NCI-H82 (cell line): ENCODE measurements around the gene SCAMP2.
A peak's percentile ranks its signal among the peaks of the same experiment; 100 is the strongest.

Experiments used
- DNase-seq: peaks from one replicate; lab custom pipeline; 2025; lab: John Stamatoyannopoulos, UW

The SCAMP2 gene

DNA sequence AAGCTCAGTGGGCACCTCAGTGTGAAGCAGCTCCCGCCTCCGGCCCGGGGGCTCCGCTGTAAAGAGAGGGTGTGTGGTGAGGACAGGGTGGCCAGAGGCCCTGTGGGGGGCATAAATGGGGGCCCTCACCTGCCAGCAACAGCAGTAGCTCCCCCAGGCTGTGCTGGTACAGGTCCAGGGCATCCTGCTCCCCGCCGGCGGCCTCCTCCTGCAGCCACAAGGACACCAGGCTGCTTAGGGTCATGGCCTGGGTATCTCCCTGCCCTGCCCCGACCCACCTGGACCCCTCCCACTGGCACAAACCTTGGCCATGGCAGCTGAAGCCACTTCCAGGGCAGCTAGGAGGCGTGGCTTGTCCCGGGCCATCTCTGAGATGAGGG lies 35.0 kb downstream of the SCAMP2 start:
- DNase-seq, result no peak

DNA sequence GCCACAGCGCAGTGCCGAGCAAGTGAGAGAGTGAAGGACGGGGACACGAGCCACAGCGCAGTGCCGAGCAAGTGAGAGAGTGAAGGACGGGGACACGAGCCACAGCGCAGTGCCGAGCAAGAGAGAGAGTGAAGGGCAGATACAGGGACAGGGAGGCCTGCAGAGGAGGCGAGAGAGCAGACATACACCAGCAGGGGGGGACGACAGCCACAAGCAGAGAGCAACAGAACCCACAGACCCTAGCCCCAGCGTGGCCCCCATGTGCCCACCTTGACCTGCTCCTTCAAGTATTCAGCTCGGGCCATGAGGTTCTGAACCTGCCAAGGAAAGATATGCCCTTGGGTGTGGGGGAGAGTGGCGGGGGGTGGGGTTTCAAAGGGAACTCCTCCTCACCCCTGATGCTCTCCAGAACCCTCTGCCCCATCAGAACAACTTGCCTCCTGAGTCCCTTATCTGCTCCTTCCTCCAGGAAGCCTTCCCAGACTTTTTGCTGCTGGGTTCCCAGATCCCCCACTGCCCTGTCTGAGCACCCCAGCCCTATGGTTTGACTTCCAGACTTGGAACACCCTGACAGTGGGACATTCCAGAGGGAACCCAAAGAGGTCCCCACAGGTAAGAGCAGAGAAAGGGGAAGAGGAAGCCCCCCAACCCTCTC lies 35.6 kb downstream of the SCAMP2 start:
- no peak for DNase-seq

DNA sequence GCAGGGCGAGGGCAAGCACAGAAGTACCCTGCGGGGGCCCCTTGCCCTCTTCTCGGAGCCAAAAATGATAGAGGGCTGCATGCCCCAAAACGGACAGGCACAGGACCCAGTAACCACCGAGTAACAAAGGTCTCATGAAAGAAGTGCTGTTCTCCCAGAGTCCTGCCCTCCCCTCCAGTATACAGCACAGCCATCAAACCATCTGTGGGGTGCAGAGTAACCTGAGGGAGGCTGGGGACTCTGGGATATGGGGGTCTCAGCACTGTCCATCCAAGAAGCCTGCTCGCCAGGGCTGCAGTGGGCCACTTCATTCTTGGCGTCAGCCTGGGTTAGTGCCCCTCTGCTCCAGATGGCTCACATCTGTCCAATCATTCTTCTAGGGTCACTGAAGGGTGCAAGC lies 36.3 kb downstream of the SCAMP2 start:
- DNase-seq, result no peak

DNA sequence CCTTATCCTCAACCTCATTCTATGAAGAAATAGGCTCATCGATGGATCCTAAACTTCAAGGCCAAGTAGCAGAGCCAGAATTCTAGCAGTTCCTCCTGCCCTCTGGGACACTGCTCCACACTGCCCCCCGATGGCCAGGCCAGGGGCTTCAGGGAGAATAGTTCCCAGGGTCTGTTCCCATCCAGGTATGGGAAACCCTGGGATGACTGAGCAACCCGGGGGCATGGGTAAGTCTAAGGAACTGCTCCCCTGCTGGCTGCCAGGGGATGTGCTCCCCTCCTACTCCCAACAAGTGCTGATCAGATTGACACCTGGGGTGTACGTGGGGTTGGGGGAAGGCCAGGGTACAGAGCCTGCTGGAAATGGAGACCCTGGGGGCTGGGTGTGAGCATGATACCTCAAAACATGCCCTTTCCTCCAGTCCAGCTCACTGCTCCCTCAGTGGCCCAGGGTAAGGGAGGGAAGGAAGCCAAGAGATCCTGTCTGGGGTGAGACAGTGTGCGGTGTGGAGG lies 37.8 kb downstream of the SCAMP2 start:
- DNase-seq, result peak; percentile 92

DNA sequence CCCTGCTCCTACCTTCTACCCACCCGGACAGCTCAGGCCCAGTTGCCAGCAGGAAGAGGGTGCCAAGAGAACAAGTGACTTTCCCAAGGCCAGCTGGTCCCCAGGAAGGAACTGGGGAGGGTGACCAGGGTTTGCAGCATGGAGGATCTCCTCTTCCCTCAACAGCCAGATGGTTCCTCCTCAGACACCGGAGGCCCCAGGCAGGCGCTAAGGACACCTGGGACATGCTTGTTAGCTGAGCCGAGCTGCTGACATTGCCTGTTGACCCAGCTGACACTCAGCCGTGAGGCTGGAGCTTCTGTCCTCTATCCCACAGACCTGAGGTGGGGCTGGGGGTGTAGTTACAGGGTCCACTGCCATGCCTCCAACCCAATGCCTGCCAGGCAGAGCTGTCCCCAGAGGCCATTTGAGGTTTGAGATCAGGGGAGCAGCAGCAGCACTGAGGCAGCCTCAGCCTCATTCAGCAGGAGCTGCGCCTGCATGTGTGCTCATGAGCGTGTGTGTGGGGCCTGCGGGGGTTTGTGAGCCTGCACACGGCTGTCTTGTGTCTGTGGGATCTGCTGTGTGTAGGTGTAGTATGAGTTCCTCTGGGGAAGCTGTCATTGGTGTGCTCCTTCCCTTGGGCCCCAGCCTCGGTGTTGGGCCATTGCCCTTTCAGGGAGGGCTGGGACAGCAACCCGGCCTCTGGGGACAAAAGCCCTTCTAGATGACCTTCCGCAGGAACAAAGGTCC lies 39.6 kb downstream of the SCAMP2 start:
- peak; percentile 75 for DNase-seq

DNA sequence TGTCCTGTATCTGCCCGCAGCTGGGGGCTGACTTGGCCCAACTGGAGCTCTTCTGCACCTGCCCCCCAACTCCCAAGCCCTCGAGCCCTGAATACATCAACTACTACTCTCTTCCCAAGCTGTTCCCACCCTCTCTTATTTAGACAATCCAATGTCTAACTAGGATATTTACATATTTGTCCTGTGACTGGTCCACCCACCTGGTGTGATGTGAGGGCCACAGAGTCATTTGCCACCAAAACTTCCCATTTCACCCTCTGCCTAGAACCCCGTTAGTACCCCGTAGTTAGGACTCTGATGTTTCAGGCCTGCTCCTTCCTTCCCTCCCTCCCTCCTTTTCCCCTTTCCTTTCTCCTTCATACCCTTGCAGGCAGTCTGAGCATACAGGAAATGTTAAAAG lies 40.3 kb downstream of the SCAMP2 start:
- no peak for DNase-seq

DNA sequence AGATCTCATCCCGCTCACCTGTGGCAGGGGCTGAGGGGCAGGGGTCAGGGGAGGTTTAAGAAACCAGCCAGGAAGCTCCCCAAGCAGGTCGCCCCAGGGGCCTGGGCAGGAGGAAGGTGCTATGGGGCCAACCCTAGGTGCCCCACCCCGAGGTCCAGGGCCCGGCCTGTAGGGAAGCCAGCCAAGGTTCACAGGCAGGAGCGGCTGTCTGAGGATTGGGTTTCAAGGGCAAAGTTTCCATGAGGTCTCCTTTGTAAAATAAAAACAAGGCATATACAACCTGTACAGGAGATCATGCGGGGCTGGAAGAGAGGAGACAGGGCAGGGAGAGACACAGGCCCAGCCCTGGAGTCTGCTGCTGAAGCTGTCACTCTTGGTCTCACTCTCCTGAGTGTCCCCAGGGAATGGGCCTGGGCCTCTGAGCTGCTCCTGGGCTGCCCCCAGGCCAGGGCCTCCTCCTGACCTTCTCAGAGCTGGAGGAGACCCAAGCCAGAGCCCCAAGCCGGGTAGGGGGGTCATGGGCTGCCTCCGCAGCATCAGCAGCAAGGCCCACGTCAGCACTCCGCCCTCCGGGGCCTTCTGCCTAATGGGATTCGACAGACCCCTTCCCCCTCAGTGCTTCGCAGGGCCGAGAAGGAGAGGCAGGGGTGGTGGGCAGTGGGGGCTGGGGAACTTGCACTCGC lies 41.2 kb downstream of the SCAMP2 start:
- peak; percentile 76 for DNase-seq

DNA sequence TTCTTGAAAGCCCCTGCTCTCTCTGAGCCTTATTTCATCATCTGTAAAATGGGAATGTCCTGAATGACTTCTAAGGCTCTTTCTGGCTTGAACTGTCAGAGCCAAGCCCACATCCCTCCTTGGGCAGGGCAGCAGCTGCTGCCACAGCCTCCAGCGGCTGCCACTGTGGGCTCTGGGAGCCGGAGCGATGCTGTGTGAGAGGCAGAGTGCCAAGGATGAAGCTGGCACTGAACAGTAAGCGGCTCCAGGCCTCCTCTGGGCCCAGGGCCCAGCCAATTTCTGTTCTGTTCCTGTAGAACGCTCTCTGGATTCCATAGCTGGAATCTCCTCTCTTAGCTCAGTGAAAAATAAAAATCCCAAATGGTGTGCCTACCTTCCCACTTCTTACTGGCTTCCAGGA lies 42.3 kb downstream of the SCAMP2 start:
- DNase-seq, result no peak

DNA sequence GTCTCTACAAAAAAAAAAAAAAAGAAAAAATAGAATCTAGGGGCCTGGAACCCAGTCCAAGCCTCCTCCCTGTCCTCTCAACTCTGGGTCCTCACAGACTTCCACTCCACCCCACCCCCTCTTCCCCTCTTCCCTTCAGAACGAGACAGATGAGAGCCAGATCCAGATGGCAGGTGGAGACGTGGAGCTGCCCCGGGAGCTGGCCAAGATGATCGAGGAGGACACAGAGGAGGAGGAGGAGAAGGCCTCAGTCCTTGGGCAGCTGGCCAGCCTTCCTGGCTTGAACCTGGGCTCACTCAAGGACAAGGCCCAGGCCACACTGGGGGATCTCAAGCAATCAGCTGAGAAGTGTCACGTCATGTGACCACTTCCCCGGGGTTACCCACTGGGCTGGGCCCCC lies 43.2 kb downstream of the SCAMP2 start:
- peak; percentile 37 for DNase-seq

DNA sequence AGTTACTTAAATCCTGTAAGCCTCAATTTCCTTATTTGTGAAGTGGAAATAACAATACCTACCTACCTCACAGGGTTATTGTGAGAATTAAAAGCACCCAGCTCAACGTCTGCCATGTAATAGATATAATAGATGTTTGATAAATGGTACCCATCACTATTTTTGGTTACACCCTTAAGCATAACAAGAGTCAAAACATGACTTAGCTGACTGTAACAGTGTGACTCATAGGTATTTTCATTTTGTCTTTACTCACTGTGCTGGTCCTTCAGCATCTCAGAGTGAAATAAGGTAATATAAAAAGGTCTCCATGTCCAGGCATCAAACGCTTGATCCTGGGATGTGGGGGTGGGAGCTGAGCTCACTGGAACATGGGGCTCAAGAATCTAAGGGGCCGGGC lies 43.7 kb downstream of the SCAMP2 start:
- DNase-seq, result no peak

DNA sequence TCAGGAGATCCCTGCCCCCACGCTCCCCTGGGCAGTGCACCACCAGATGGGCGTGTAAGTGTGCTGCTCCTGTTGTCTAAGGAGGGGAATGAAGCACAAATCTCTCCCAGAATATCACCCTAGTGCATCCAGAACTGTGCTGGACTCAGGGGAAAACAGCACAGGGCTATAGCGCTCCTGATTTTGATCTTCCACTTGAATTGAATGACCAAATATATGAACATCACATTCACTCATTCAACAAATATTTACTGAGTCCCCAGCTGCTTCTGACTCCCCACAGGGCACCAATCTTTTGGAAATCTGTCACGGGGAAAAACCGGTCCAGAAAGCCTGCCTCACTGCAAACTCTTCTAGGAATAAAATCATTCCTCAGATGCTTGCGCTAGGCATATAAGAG lies 44.3 kb downstream of the SCAMP2 start:
- DNase-seq, result peak; percentile 79

DNA sequence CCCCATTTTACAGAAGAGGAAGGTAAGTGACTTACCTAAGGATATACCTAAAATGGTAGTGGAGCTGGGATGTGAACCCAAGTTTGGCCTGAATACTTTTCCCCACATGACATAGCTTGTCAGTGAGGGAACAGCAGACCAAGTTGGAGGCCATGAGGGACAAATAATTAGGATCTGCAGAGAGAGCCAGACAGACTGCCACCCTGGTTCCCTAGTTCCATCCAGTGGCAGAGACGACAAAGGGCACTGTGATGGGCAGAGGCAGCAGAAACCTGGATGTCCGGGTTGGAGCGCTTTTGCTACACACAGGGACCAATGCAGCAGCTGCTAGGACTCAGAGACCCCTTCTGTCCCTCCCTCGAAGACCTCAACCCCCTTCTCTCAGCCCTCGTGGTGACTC lies 45.6 kb downstream of the SCAMP2 start:
- peak; percentile 43 for DNase-seq

DNA sequence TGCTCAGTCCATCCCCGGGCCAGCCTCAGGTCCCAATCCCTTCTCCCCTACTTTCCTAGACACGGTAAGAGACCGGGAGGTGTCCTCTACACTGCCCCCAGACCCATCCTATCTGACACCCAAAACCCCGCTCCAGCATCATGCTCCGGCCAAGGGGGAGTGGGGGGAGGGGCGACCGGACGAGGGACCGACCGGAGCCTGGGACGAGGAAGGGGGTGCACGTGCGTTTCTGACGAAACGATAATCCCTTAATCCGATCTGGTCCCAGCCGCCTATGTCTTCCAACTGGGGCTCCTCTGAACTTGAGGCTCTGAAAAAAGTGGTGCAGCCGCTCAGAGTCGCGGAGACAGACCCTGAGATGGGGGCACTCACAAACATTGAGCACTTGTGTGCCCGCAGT lies 46.2 kb downstream of the SCAMP2 start:
- DNase-seq, result peak; percentile 92

DNA sequence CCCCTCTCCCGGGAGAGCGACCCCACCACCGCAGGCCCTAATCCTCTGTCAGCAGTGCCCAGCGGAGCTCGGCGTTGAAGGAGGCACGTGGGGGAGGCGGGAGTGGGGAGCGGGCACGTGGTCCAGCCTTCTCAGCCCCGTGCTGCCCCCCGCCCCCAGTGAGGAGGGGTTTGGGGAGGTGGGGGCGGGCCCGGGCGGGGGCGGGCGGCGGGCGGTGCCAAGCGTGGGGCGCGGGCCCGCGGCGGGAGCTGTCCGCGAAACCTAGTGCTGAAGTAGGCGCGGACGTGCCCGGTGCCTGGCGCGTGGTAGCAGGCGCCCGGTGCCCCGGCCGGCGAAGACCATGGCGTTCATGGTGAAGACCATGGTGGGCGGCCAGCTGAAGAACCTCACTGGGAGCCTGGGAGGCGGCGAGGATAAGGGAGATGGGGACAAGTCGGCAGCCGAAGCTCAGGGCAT lies 46.8 kb downstream of the SCAMP2 start, which contains the start of gene CPLX3:
Gene CPLX3, plus strand, starts transcription at position 264 of the 456 bp plus-strand sequence. Its CDS starts 77 bp downstream, at position 341.
- peak; percentile 57 for DNase-seq

DNA sequence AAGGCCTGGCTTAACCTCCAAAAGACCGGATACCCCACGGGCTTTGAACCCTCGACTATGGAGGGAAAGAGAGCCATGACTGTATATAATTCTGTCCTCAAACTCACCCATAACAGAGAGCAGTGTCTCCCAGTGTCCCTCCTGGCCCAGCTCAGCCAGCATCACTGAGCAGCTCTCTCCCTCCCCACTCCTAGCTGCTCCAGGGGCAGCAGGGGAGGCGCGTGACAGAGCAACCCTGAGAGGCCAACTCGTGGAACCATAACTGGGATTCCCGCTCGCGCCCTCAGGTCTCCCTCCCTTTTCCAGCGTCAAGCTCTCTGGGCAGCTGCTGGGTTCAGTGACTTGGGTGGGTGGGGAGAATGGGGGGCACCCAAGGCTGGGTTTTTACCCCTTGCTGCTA lies 47.3 kb downstream of the SCAMP2 start:
- DNase-seq, result peak; percentile 49

DNA sequence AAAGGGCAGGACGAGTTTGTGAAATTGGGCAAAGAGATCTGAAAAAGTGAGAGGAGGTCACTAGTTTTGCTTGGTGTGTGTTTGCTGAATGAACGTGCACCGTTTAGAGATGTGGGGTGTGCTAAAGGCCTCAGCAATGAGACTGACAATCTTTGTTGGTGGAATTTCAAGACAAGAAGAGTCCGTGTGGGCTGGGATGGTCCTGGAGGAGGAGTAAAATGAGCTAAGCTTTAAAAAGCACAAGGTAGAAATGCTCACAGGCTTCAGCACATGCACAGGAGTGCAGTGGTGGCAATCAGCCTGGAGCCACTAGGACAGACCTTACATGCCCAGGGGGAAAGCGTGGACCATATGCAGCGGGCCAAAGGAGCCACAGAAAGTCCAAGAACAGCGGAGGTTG lies 48.2 kb downstream of the SCAMP2 start:
- no peak for DNase-seq

DNA sequence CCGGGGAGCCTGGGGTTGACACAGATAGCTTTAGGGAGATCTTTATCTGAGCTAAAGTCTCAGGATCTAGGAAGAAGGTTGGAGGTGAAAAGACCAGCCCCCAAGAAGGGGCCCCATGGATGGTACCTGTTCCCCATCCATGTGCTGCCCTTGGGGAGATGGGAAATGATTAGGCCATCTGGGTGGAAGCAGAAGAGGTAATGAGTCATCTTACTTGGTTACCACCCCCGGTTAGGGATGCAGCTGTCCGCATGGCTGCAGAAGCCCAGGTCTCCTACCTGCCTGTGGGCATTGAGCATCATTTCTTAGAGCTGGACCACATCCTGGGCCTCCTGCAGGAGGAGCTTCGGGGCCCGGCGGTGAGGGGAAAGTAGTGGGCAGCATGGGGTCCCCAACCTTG lies 49.8 kb downstream of the SCAMP2 start:
- DNase-seq, result peak; percentile 40

DNA sequence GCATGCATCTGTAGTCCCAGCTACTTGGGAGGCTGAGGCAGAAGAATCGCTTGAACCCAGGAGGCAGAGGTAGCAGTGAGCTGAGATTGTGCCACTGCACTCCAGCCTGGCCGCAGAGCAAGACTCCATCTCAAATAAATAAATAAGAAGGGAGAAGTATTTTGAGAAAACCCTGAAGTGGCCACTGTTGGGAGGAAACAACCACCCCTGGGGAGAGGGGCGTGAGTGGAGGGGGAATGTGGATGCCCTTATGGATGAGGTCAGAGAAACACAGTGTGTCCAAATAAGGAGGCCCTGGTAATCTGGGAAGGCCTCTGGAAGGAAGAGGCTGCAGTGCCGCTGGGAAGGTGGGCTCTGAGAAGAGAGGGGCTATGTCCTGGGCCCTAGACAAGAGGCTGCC lies 50.9 kb downstream of the SCAMP2 start:
- DNase-seq, result no peak

DNA sequence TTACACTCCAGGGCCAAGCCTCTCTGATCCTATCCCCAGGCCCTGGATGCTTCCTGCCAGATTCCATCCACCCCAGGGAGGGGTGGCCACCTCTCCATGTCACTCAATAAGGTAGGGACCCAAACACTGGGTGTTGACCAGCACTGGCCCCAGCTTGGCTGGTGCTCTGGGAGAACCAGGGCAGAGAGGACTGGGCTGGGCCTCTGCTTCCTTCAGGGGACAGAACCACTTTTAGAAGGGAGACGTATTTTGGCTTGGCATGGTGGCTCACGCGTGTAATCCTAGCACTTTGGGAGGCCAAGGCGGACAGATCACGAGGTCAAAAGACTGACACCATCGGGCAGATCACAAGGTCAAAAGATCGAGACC lies 51.4 kb downstream of the SCAMP2 start:
- no peak for DNase-seq

DNA sequence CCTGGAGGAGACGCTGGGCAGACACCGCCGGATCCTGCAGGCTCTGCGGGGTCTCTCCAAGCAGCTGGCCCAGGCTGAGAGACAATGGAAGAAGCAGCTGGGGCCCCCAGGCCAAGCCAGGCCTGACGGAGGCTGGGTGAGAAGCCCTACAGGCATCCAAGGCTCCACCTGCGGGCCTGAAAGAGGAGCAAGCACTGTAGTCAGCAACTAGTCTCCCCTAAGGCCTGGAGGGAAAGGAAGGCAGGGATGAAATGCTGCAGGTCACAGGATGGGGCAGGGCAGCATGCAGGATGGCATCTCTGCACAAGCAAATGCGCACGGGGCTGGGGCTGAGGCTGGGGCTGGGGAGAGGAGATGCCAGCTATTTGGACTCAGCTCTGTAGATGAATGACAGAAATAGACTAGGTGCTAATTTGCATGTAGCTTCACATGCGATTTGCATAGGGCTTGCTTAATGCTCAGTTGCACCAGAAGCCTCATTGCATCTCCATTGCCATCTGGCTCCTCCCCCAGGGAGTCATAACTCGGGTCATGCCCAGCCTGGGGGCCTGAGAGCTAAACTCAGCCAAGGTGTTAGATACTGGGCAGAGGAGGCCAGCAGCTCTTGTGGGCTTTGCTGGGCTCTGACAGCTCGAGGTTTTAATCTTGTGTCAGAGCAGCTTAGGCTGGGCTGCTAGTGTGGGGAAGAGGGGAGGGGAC lies 51.9 kb downstream of the SCAMP2 start:
- DNase-seq, result peak; percentile 95

DNA sequence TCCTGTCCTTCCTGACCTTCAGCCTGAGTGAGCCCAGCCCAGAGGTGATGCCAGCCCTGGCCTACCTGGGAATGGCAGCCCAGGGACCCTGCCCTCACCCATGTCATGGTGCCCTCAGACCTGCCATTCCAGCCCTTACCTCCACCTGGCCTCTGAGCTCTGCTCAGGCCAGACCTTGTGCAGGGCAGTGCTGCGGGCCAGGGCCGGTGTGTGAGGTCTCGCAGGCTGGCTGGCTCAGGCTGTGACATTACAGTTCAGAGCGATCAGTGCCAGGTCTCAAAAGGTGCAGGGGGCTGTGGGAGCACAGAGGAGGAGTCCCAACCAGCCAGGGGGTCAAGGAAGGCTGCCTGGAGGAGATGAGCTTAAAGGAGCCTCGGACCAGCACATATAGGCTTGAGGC lies 53.1 kb downstream of the SCAMP2 start:
- DNase-seq, result no peak

DNA sequence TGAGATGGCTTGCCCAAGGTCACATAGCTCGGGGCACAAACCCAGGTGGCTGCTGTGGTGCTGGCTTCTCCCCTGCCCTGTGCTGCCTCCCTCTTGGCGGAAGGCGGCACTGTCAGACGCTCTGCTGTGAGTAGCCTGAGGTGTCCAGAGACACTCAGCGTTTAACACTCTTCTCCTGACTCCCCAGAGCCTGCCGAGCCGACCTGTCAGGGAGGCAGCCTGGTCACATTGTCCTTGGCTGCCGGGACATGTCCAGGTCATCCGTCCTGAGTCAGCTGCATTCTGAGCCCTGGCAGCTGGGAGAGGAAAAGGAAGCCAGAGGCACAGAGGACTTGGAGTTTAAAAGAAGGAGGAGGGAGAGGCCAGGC lies 55.8 kb downstream of the SCAMP2 start:
- peak; percentile 30 for DNase-seq
